ENCODE data around the gene ATXN1. TPM values are rescaled to one million over a fixed set of nuclear protein-coding genes. Genes with fewer than 3 reads are reported as not detected.

ATXN1 gene
- total and polyA plus RNA-seq, 2 of the 13 experiments (the other 11 are each of a cell fraction or from before 2014, with no cell fraction given) = 20.7 to 39.5 TPM

DNA sequence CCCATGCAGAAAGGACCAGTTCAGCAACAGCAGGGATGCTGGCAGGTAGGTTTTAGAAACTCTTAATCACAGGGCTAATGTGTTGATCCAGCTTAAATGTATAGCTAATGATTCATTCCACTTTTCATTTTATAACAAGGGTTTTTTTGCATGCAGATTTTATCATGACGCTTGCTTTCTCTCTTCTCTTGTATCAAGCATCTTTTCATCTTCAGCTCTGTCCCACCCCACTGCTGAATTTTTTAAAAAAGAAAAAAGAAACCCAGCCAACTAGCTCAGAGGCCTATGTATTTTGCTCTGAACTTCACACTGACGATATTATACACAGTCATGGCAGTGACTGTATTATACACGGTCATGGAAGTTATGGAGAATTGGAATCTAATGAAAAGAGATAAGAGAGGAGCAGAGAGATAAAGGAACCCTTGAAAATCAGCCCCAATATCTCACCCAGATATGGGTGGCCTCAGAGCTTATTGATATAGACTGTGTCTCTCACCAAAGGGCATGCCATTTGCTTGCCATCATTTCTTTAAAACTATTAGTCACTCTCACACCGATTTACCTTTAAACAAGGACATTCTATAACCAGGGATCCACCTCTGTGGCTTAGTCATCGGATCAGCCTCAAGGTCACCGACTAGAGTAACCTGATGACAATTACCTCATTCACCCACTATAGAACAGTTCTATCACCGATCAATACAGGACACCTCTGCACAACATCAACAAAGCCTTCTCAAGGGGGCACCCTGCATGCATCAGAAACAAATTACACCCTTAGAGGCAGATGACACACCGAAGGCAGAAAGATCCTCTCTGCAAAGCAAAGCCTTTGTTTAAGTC, 222.0 kb downstream of the ATXN1 start (continued):
- TF ChIP-seq ARID3A (IDR thresholded peaks at IDR 0.05; ENCODE audit: low read depth, low read length) = peak; percentile 96
- TF ChIP-seq, protein P1, sequence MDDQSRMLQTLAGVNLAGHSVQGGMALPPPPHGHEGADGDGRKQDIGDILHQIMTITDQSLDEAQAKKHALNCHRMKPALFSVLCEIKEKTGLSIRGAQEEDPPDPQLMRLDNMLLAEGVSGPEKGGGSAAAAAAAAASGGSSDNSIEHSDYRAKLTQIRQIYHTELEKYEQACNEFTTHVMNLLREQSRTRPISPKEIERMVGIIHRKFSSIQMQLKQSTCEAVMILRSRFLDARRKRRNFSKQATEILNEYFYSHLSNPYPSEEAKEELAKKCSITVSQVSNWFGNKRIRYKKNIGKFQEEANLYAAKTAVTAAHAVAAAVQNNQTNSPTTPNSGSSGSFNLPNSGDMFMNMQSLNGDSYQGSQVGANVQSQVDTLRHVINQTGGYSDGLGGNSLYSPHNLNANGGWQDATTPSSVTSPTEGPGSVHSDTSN (CRISPR knock-in tag; IDR thresholded peaks at IDR 0.05; ENCODE audit: borderline replicate concordance) = no peak
- TF ChIP-seq ELF1 (CRISPR knock-in tag; IDR thresholded peaks at IDR 0.05) = no peak
- TF ChIP-seq, protein P2, sequence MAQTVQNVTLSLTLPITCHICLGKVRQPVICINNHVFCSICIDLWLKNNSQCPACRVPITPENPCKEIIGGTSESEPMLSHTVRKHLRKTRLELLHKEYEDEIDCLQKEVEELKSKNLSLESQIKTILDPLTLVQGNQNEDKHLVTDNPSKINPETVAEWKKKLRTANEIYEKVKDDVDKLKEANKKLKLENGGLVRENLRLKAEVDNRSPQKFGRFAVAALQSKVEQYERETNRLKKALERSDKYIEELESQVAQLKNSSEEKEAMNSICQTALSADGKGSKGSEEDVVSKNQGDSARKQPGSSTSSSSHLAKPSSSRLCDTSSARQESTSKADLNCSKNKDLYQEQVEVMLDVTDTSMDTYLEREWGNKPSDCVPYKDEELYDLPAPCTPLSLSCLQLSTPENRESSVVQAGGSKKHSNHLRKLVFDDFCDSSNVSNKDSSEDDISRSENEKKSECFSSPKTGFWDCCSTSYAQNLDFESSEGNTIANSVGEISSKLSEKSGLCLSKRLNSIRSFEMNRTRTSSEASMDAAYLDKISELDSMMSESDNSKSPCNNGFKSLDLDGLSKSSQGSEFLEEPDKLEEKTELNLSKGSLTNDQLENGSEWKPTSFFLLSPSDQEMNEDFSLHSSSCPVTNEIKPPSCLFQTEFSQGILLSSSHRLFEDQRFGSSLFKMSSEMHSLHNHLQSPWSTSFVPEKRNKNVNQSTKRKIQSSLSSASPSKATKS (CRISPR knock-in tag; IDR thresholded peaks at IDR 0.05) = no peak
- no peak for TF ChIP-seq ZNF616 (CRISPR knock-in tag; IDR thresholded peaks at IDR 0.05; ENCODE audit: low read depth)
- TF ChIP-seq ZNF766 (CRISPR knock-in tag; IDR thresholded peaks at IDR 0.05; ENCODE audit: borderline replicate concordance) = no peak
- TF ChIP-seq ZNF18 (CRISPR knock-in tag; IDR thresholded peaks at IDR 0.05; ENCODE audit: insufficient replicate concordance) = no peak
- no peak for TF ChIP-seq TEAD2 (CRISPR knock-in tag; IDR thresholded peaks at IDR 0.05)
- no peak for TF ChIP-seq SRSF1 (optimal IDR thresholded peaks at IDR 0.05; ENCODE audit: low read depth, low read length)
- no peak for TF ChIP-seq E2F2 (CRISPR knock-in tag; IDR thresholded peaks at IDR 0.05; ENCODE audit: borderline replicate concordance)
- no peak for TF ChIP-seq CENPBD1 (CRISPR knock-in tag; IDR thresholded peaks at IDR 0.05; ENCODE audit: borderline replicate concordance, low read depth)
